ENCODE results near the gene NTRK3.

- TF ChIP-seq CTCF (IDR thresholded peaks at IDR 0.05), result no peak
- no peak for TF ChIP-seq POLR2A (IDR thresholded peaks at IDR 0.05)
These were observed 129.7 kb downstream of the NTRK3 start for GRCh38 chr15:88126695-88127431.
